ENCODE measurements around the gene RAP1GAP2.
"Not testable (repeated sequence)": the region's sequence is repeated elsewhere in the genome, so short reads cannot be mapped to it uniquely, and the experiment has no call there.

RAP1GAP2 gene

DNA sequence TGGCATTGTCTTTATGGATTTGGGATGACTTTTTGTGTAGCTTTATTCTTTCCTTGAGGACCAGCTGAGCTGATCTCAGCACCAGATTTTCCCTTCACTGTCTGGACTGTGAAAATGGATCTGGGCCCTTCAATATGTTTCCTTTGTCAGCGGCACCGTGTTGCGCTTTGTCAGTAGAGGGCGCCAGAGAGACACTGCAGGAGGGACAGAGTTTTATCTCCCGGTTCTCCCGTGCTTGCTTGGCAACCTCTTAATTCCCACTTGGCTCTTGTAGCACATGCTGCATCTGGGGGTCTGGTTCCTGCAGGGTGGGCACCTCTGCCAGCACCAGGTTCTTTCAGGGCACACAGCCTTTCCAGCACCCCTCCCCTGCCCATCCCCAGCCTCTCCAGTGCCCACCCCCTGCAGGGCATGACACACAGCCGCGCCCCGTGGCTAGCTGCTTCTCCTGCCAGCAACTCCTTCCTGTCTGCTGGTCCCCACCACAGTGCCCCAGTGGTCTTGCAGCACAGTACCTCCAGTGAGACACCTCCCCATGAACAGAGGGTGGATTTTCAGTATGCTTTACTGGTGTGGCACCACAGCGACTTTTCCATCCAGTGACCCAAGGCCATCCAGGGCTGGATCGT is 247.6 kb downstream of the RAP1GAP2 start:
- no peak for DNase-seq (ENCODE audit: low read depth)

DNA sequence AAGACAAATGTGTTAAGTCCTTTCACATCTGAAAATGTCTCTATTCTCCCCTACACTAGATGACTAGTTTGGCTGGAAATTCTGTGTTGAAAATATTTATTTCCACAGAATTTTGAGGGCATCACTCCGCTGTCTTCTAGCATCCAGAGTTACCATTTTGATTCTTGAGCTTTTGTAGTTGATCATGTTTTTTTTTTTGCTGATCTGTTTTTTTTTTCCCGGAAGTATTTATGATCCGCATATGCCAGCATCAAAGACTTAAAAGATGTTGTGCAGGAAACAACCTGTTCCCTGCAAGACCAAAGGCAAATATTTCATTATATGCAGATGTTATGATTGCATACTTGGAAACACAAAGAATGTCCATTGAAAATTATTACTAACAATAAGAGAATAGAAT is 250.5 kb downstream of the RAP1GAP2 start:
- no peak for DNase-seq (ENCODE audit: low read depth)

DNA sequence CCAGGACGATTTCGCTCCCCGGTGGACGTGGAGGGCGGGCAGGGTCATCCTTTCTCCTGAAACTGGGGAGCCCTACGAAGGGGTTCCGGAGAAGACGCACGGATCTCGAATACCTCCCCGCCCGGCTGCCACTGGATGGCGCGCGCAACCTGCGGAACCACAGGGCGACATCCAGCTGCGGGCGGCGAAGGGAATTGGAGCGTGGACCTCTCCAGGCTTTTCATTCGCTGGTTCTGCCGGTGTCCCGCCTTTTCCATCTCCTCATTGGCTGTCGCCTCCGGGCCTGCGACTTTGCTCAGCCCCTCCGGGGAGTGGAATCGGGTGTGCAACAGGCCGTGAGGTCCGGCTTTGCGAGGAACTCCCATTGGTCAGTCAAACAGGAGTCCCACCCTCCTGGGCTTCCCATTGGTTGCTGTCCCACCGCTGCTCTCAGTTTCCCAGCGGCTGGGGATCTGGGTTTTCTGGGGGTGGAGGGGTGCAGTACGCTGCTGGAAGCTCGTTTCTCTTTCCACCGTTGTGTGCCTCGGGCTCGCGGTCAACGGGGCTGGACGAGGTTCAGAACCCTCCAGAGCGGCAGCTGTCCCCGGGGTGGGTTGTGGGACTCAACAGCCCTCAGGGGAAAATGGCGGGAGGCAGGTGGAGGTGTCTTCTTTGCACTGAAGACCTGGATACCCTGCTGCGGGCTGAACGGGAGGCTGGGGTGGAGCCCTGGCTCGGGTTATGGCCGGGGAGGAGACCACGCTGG is 252.7 kb downstream of the RAP1GAP2 start:
- peak; percentile 79 for DNase-seq (ENCODE audit: low read depth)

DNA sequence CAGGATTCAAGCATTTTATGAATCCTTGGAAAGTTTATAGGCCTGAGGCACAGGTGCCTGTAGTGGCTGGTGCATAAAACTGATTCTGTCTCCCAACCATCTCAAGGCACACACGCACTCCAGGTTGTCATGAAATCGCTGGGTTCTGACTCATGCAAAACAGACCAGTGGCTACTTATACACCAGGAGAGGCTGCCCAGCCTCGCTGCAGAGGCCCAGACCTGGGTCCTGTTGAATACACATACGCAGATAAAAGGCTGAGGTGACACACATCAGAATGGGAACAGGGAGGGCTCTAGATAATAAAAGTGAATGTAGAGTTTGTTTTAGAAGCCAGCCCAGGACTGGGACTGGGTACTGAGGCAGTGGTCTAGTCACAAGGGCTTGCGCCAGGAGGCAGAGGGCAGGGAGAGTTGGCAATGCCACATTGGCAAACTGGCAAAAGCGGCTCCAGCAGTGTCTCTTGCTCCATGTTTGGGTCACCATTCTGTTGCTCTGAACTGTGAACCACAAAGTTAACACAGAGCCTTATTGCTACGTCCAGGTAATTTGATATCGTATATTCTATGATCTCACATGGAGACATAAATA is 253.6 kb downstream of the RAP1GAP2 start:
- DNase-seq (ENCODE audit: low read depth) = no peak

DNA sequence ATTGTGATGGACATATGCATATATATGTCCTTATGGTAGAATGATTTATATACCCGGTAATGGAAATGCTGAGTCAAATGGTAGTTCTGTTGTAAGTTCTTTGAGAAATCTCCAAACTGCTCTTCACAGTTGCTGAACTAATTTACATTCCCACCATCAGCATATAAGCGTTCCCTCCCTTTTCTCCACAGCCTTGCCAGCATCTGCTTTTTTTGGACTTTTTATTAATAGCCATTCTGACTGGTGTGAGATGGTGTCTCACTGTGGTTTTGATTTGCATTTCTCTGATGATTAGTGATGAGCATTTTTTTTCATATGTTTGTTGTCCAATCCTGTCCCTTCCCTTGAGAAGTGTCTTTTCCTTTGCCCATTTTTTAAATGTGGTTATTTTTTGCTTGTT is 258.6 kb downstream of the RAP1GAP2 start:
- DNase-seq (ENCODE audit: low read depth) = not testable (repeated sequence)

DNA sequence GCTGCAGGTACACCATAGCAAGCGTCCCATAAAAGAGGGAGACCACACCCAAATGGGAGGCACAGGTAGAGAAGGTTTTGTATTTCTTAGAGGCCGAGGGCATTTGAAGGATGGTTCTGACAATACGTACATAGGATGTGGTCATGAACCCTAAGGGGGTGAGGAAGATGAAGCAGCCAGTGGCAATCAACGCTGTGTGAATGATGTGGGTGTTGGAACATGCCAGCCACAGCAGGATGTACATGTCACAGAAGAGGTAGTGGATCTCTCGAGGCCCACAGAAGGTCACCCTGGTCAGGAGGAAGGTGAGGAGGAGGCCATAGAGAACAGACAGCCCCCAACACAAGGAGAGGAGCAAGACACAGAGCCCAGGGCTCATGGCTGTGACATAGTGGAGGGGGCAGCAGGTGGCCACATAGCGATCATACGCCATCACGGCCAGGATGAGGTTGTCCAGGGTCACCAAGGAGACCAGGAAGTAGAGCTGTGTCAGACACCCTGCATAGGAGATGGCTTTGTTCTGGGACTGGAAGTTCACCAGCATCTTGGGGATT is 266.7 kb downstream of the RAP1GAP2 start:
- not testable (repeated sequence) for DNase-seq (ENCODE audit: low read depth)

DNA sequence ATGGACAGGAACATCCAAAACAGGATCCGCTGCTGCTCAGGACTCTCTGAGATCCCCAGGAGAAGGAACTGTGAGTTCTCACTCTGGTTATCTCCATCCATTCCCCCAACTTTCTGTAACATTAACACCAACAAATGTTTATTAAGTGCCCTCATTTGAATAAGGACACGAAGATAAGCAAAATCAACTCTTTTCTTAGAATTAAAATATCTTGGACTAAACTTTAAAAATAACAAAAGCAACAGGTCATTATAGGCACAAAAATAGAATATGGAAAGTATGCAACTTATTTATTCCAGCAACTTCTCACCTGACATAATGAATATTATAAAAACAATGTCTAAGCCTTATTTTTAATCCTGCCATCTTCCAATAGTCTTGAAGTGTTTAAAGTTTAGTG is 267.3 kb downstream of the RAP1GAP2 start, which contains the start of gene OR1D5:
Gene OR1D5, minus strand, starts transcription at position 101 of the 400 bp plus-strand sequence. Its CDS starts 0 bp downstream, at position 101.
- DNase-seq (ENCODE audit: low read depth) = not testable (repeated sequence)

DNA sequence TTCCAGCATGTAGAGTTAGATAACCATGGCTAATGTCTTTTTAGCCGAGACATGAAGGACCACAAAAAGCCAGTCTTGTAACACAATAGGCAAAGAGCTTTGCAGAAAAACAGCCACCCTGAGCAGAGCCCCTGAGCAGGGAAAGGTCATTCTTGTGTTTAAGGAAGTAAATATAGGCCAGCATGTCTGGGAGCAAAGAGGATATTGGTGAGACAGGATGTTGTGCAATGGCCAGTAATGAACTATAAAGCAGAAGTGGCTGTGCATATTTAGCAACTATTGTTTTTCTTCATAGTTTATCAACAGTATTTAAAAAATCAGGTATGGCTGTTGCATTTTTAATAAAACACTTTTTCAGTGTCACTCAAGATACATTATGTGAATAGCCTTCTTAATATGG is 269.0 kb downstream of the RAP1GAP2 start:
- not testable (repeated sequence) for DNase-seq (ENCODE audit: low read depth)

DNA sequence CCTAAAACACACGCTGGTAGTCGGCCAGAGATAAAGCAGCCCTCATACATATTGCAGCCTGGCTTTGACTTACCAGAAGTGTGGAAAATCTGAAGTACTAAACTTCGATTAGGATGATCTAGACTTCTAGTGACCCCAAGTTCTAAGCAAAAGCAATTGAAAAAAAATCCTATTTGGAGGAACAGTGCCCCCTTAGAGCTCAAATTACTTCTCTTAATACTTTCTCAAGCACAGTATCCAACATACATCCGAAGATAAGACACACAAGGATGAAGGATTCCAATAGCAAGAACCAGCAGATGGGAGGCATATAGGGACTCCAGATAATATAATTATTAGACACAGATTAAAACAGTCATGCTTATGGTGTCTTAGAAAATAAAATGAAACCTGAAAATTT is 277.6 kb downstream of the RAP1GAP2 start:
- DNase-seq (ENCODE audit: low read depth) = not testable (repeated sequence)

All from HS-27A (cell line).